PC-9 (cell line): ENCODE data around the gene SEMA5A. TPM values are rescaled to one million over a fixed set of nuclear protein-coding genes. Genes with fewer than 3 reads are reported as not detected.

Experiments
- BruUV-seq: library from RNA; stranded (reverse); fragments of 400-500 nt; replicated peaks from 2 replicates; lab custom pipeline; 2021; lab: Mats Ljungman, UMichigan
- CTCF ChIA-PET: fragments of 300-600 bp; sonication (Branson Sonifier 250); formaldehyde crosslinking; loops from one replicate; lab custom pipeline; 2022; ENCODE audit warnings: antibody characterized with exemption; lab: Charles Lee
- POLR2A ChIA-PET: fragments of 300-600 bp; sonication (Branson Sonifier 250); formaldehyde crosslinking; loops from one replicate; lab custom pipeline; 2022; ENCODE audit warnings: antibody characterized with exemption; ENCODE audit not compliant: unreplicated experiment; lab: Charles Lee
- DNase-seq, 2 experiments: peaks; one replicate each; pipeline versions ENCODE4 v3.0.0 to v3.0.0-alpha.2; 2015 to 2022; ENCODE audit warnings: mixed read lengths in 1 of 2
- H2AFZ ChIP-seq: fragments of 200-600 bp; sonication (generic); 2 replicates; pipeline ENCODE4 v1.8.1; 2017; ENCODE audit warnings: antibody characterized with exemption
- H3F3A ChIP-seq: fragments of 200-600 bp; sonication (generic); 2 replicates; pipeline ENCODE4 v1.8.1; 2017; ENCODE audit warnings: antibody characterized with exemption, mild to moderate bottlenecking, low read depth; ENCODE audit not compliant: insufficient read depth
- H3K27ac ChIP-seq: fragments of 200-600 bp; sonication (generic); 2 replicates; pipeline ENCODE4 v1.6.1; 2016; ENCODE audit warnings: mixed run types
- H3K27me3 ChIP-seq: fragments of 200-600 bp; sonication (generic); 2 replicates; pipeline ENCODE4 v1.6.1; 2016; ENCODE audit warnings: low read depth, mixed run types; ENCODE audit not compliant: insufficient read depth
- H3K36me3 ChIP-seq: fragments of 200-600 bp; sonication (generic); 2 replicates; pipeline ENCODE4 v1.6.1; 2016; ENCODE audit warnings: low read depth, mixed run types
- H3K4me1 ChIP-seq: fragments of 200-600 bp; sonication (generic); replicated peaks from 2 replicates; pipeline ENCODE4 v1.6.1; 2016; ENCODE audit warnings: mixed run types; ENCODE audit not compliant: insufficient read depth
- H3K4me2 ChIP-seq: fragments of 200-600 bp; sonication (generic); 2 replicates; pipeline ENCODE4 v1.6.1; 2017; ENCODE audit warnings: mixed run types
- H3K4me3 ChIP-seq: fragments of 200-600 bp; sonication (generic); 2 replicates; pipeline ENCODE4 v1.6.1; 2016; ENCODE audit warnings: mixed run types
- H3K79me2 ChIP-seq: fragments of 200-600 bp; sonication (generic); 2 replicates; pipeline ENCODE4 v1.6.1; 2017; ENCODE audit warnings: low read depth, mixed run types
- H3K9me2 ChIP-seq: fragments of 200-600 bp; sonication (generic); 2 replicates; pipeline ENCODE4 v1.8.1; 2017; ENCODE audit warnings: mild to moderate bottlenecking; ENCODE audit not compliant: insufficient read depth
- H3K9me3 ChIP-seq: fragments of 200-600 bp; sonication (generic); 2 replicates; pipeline ENCODE4 v1.8.1; 2016; ENCODE audit warnings: low read depth; ENCODE audit not compliant: insufficient read depth
- H4K20me1 ChIP-seq: fragments of 200-600 bp; sonication (generic); 2 replicates; pipeline ENCODE4 v1.8.1; 2017; ENCODE audit not compliant: insufficient read depth
- CTCF ChIP-seq: fragments of 200-600 bp; sonication (generic); conservative IDR thresholded peaks from 2 replicates; pipeline ENCODE4 v1.6.1; 2017; ENCODE audit warnings: mixed run types, antibody characterized with exemption, mild to moderate bottlenecking, moderate library complexity
- EZH2 ChIP-seq: fragments of 200-600 bp; sonication (generic); IDR thresholded peaks from 2 replicates; pipeline ENCODE4 v1.8.0; 2017; ENCODE audit warnings: antibody characterized with exemption, low read depth
- intact Hi-C: fragments of 100-400 bp; cut with micrococcal nuclease; formaldehyde crosslinking; loops from one replicate; pipeline ENCODE4 v1.10.0; 2022; ENCODE audit not compliant: unreplicated experiment
- total RNA-seq: library from RNA; stranded (reverse); gene quantifications from 2 replicates; pipeline ENCODE4 v1.2.3, GENCODE V29; 2021

SEMA5A gene
- total RNA-seq, 1 experiment from 2014 or later, result not detected

GRCh38 chr5:9373571-9373970 lies 172.3 kb downstream of the SEMA5A start:
- no TSS peak for BruUV-seq
- Histone ChIP-seq H3K9me3 (peaks cover 12% of the 10 kb centered on the region; the same call in 1 of the 2 replicates), H3K4me2 (no peak overlapping the region), H3K36me3 (no peaks in the 10 kb centered on the region), H4K20me1 (no peaks in the 10 kb centered on the region), H3K27ac (no peak overlapping the region), H3K9me2 (no peaks in the 10 kb centered on the region), H3F3A (peaks cover 15% of the 10 kb centered on the region), H3K4me3 (no peak overlapping the region), H3K27me3 (no peaks in the 10 kb centered on the region), H2AFZ (no peak overlapping the region), H3K4me1 (peaks cover 29% of the 10 kb centered on the region), H3K79me2 (no peaks in the 10 kb centered on the region)
- no peak for TF ChIP-seq EZH2
- TF ChIP-seq CTCF, result no peak
- CTCF ChIA-PET, result no interaction called here
- intact Hi-C loops, result no loop called here
- no peak for DNase-seq
- POLR2A ChIA-PET, result no interaction called here

GRCh38 chr5:9370256-9370655 lies 175.6 kb downstream of the SEMA5A start:
- Histone ChIP-seq H3K9me3 (peaks cover 6% of the 10 kb centered on the region; the same call in 1 of the 2 replicates), H3F3A (no peaks in the 10 kb centered on the region), H3K36me3 (no peaks in the 10 kb centered on the region), H3K4me3 (no peak overlapping the region), H3K4me1 (peaks cover 2% of the 10 kb centered on the region; the same call in 1 of the 2 replicates), H3K79me2 (no peaks in the 10 kb centered on the region), H3K9me2 (no peaks in the 10 kb centered on the region), H3K27ac (no peak overlapping the region), H4K20me1 (no peaks in the 10 kb centered on the region), H2AFZ (no peak overlapping the region), H3K27me3 (no peaks in the 10 kb centered on the region), H3K4me2 (no peak overlapping the region)
- TF ChIP-seq EZH2, result no peak
- no peak for TF ChIP-seq CTCF
- BruUV-seq, result no TSS peak
- intact Hi-C loops, result no loop called here
- POLR2A ChIA-PET, result no interaction called here
- CTCF ChIA-PET, result no interaction called here
- DNase-seq, result no peak

- peaks cover 6% of the 10 kb centered on the region; the same call in 1 of the 2 replicates for H3K9me3 ChIP-seq
- intact Hi-C loops, result loop anchor here (10.0 kb wide), 1 partner anchor 179 kb away; the partner anchor contains the start of gene SEMA5A
- CTCF ChIA-PET, result interaction anchor here (0.7 kb wide), 1 partner anchor 11 kb away, joined by 3 read pairs; no protein-coding TSS in a partner anchor
Measured at GRCh38 chr5:9365512-9365911, 180.4 kb downstream of the SEMA5A start.

More at GRCh38 chr5:9365512-9365911, 180.4 kb downstream of the SEMA5A start:
- Histone ChIP-seq H3F3A (no peaks in the 10 kb centered on the region), H4K20me1 (no peaks in the 10 kb centered on the region), H3K9me2 (no peaks in the 10 kb centered on the region), H3K4me3 (no peak overlapping the region), H3K79me2 (no peaks in the 10 kb centered on the region), H3K27me3 (no peaks in the 10 kb centered on the region), H3K4me2 (no peak overlapping the region), H3K4me1 (no peaks in the 10 kb centered on the region), H2AFZ (0 out of 2 replicates have a peak overlapping the region, but pooled peaks have one; percentile 1), H3K27ac (no peak overlapping the region), H3K36me3 (no peaks in the 10 kb centered on the region)
- TF ChIP-seq EZH2, result no peak
- no peak for TF ChIP-seq CTCF
- no TSS peak for BruUV-seq
- no peak for DNase-seq
- POLR2A ChIA-PET, result no interaction called here
